NCI-H1417 (cell line): ENCODE measurements around the gene TRABD2B.

ENCODE experiments used
- DNase-seq, 3 experiments: peaks; one replicate each; lab custom pipeline; 2025; lab: John Stamatoyannopoulos, UW

TRABD2B gene

GRCh38 chr1:47725000-47725473 lies 272.1 kb downstream of the TRABD2B start:
- peak in 2 of 3 experiments; percentile 54 to 61 for DNase-seq

GRCh38 chr1:47724432-47724999 lies 272.7 kb downstream of the TRABD2B start:
- peak in 1 of 3 experiments; percentile 49 for DNase-seq

DNA sequence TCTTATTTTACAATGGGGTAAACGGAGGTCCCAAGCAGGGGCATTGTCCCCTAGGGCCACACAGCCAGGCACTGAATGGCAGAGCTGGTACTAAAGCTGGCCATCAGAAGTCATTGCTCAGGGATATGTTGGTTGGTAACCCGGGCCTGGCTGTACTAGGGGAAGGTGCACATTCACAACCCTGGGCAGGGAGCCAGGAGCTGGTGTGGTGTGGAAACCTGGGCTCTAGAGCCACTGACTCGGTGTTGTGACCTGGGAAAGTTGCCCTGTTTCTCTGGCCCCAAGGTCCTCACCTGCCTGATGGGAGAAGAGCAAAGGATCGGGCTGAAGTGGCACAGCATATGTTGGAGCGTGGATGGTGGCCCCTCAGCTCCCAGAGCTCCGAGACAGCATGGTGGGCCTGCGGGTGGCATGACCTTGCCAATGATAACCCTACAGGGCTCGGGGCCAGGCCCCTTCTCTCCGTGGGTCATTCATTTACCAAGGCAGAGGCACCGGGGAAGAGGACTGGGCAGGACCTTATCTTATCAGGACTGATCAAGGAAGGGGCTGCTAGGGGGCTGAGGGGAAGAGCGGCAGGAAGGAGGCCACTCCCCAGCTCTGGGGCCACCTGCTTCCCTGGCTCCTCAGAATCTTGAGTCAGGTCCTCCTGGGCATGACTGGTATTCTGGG lies 274.1 kb downstream of the TRABD2B start:
- no peak for DNase-seq

DNA sequence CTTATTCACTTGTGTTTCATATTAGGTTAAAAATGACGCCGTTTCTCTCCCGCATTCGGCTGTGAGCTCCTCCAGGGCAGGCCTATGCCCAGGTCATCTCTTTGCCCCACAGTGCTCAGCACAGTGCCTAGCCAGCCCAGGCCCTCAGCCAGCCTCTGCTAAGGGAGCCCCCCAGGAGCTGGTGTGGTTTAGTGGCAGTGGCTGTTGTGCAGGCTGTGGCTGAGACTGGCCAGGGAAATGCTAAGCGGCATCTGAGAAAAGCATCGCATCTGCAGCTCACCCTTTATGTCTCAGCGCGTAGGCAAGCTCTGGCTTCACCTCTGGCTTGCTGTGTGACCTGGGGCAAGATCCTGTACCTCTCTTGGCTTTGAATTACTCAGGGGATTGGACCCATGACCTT lies 275.1 kb downstream of the TRABD2B start:
- DNase-seq: no peak

DNA sequence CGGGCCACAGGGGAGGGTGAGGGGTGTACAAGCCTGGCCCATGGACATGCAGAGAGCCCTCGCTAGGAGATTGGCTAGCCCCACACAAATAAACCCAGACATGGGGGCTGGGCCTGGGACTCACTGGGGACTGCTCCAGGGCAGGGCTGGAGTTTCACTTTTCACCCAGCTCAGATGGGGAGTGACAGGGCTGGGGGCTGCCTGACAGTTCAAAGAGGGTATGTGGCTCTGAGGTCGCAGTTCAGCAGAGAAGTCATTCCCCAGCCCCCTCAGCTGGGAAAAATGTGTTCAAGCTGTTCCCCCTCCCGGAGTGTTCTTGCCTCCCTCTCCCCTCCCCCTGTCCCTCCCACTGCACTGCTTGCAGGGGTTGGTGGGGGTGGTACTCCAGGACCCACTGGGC lies 277.1 kb downstream of the TRABD2B start:
- no peak for DNase-seq

DNA sequence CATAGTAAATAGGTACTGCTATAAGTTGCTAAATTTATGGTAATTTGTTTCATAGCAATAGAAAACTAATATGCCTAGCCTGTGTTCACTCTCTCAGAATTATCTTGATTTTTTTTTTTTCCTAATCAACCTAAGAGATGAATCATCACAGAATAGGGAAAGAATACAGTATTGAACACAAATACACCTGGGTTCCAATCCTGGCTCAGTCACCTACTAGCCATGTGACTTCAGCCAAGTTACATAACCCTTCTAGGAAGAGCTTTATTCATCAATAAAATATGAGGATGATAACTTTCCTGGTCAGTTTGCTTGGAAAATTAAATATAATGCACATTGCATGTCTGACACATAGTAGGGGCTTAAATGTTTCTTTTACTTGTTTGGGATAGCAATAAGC lies 279.8 kb downstream of the TRABD2B start:
- no peak for DNase-seq

- no peak for DNase-seq
Observed at GRCh38 chr1:47713975-47714767, 283.0 kb downstream of the TRABD2B start.

GRCh38 chr1:47713333-47713953 lies 283.7 kb downstream of the TRABD2B start:
- DNase-seq: no peak

- DNase-seq: peak in 2 of 3 experiments; percentile 18 to 59
Observed at GRCh38 chr1:47712596-47713299, 284.4 kb downstream of the TRABD2B start.

- no peak for DNase-seq
Observed at GRCh38 chr1:47711848-47712492, 285.2 kb downstream of the TRABD2B start.

GRCh38 chr1:47711184-47711847 lies 285.9 kb downstream of the TRABD2B start:
- no peak for DNase-seq
